CD4-positive, alpha-beta T cell treated with Interleukin-17A for 1 hour (primary cell): ENCODE measurements around the gene DZIP1L.

Experiments
- DNase-seq: peaks from one replicate; pipeline ENCODE4 v3.0.0-alpha.2; 2020

The DZIP1L gene

GRCh38 chr3:138066383-138066782 lies 49.0 kb downstream of the DZIP1L start:
- no peak for DNase-seq

GRCh38 chr3:138065949-138066348 lies 49.5 kb downstream of the DZIP1L start:
- no peak for DNase-seq

- no peak for DNase-seq
These were observed 52.0 kb downstream of the DZIP1L start for GRCh38 chr3:138063416-138063815.

GRCh38 chr3:138062626-138063025 lies 52.8 kb downstream of the DZIP1L start:
- DNase-seq, result no peak

GRCh38 chr3:138062037-138062436 lies 53.4 kb downstream of the DZIP1L start:
- no peak for DNase-seq

GRCh38 chr3:138060792-138061191 lies 54.6 kb downstream of the DZIP1L start:
- no peak for DNase-seq

GRCh38 chr3:138059261-138059660 lies 56.1 kb downstream of the DZIP1L start:
- no peak for DNase-seq

- DNase-seq, result no peak
These were observed 58.0 kb downstream of the DZIP1L start for GRCh38 chr3:138057384-138057783.

- no peak for DNase-seq
These were observed 61.4 kb downstream of the DZIP1L start for GRCh38 chr3:138054057-138054456.

GRCh38 chr3:138051947-138052802 lies 63.2 kb downstream of the DZIP1L start:
- no peak for DNase-seq

- no peak for DNase-seq
These were observed 66.1 kb downstream of the DZIP1L start for GRCh38 chr3:138049157-138049919.

GRCh38 chr3:138047596-138048158 lies 67.7 kb downstream of the DZIP1L start:
- DNase-seq, result no peak

GRCh38 chr3:138046955-138047354 lies 68.5 kb downstream of the DZIP1L start:
- no peak for DNase-seq

GRCh38 chr3:138046085-138046484 lies 69.3 kb downstream of the DZIP1L start:
- DNase-seq, result no peak

GRCh38 chr3:138043266-138044029 lies 72.0 kb downstream of the DZIP1L start:
- no peak for DNase-seq

- no peak for DNase-seq
These were observed 73.4 kb downstream of the DZIP1L start for GRCh38 chr3:138042043-138042442.

GRCh38 chr3:138038725-138039462 lies 76.5 kb downstream of the DZIP1L start:
- DNase-seq, result no peak

- DNase-seq, result no peak
These were observed 78.8 kb downstream of the DZIP1L start for GRCh38 chr3:138036572-138036971.

GRCh38 chr3:138034918-138035317 lies 80.5 kb downstream of the DZIP1L start:
- DNase-seq, result no peak

GRCh38 chr3:138033202-138033691 lies 82.2 kb downstream of the DZIP1L start:
- DNase-seq, result no peak

- no peak for DNase-seq
These were observed 82.8 kb downstream of the DZIP1L start for GRCh38 chr3:138032567-138032966.

- DNase-seq, result no peak
These were observed 83.9 kb downstream of the DZIP1L start for GRCh38 chr3:138031536-138031935.
